B cell (primary cell): Measurements from ENCODE around the gene TTC28. TPM values are rescaled to one million over a fixed set of nuclear protein-coding genes. Genes with fewer than 3 reads are reported as not detected.

Experiments
- ATAC-seq: fragments of 200-7000 bp; cut with Tn5 transposase; one replicate; pipeline ENCODE4 v1.10.0; 2021; ENCODE audit warnings: low read depth, mild to moderate bottlenecking, moderate number of reproducible peaks, moderate library complexity
- CTCF ChIA-PET: fragments of 350-600 bp; sonication (Branson Sonifier 250); formaldehyde crosslinking; loops from one replicate; lab custom pipeline; 2021; ENCODE audit warnings: antibody characterized with exemption, inconsistent platforms; lab: Charles Lee
- POLR2A ChIA-PET: fragments of 350-600 bp; sonication (Branson Sonifier 250); formaldehyde crosslinking; loops from one replicate; lab custom pipeline; 2021; ENCODE audit warnings: antibody characterized with exemption; lab: Charles Lee
- DNase-seq: peaks from one replicate; pipeline ENCODE4 v3.0.0; 2013
- H2AFZ ChIP-seq: 2 replicates; pipeline ENCODE4 v1.6.1; 2012; ENCODE audit warnings: mild to moderate bottlenecking, low read depth, low read length; ENCODE audit not compliant: insufficient read depth, poor library complexity, severe bottlenecking
- H3K27ac ChIP-seq, 2 donors: 1 replicate in 1 of 2; 2 replicates in 1 of 2; pipeline ENCODE4 v1.5.1; 2012 to 2013; ENCODE audit warnings: low read length in 2 of 2, mild to moderate bottlenecking in 2 of 2, moderate library complexity in 1 of 2
- H3K27me3 ChIP-seq, 4 experiments: fragments of 200-600 bp in 1 of 4; sonication (generic) in 1 of 4; replicated peaks in 1 of 4; 1 replicate in 2 of 4; 2 replicates in 2 of 4; pipeline versions ENCODE4 v1.6.1 to v1.7.0; 2013 to 2016; ENCODE audit warnings: low read length in 3 of 4, mild to moderate bottlenecking in 2 of 4, mixed read lengths in 1 of 4, moderate library complexity in 1 of 4; ENCODE audit not compliant: insufficient read depth in 4 of 4, control insufficient read depth in 3 of 4; ENCODE audit errors: control extremely low read depth in 1 of 4
- H3K36me3 ChIP-seq, 2 experiments: replicated peaks in 1 of 2; 1 replicate in 1 of 2; 2 replicates in 1 of 2; pipeline versions ENCODE4 v1.6.1 to v1.7.1; 2013; ENCODE audit warnings: low read length in 1 of 2; ENCODE audit not compliant: insufficient read depth in 2 of 2, control insufficient read depth in 1 of 2; ENCODE audit errors: control extremely low read depth in 1 of 2, extremely low read depth in 1 of 2
- H3K4me1 ChIP-seq, 2 donors: fragments of 200-600 bp in 1 of 2; sonication (generic) in 1 of 2; 1 replicate in 1 of 2; 2 replicates in 1 of 2; pipeline versions ENCODE4 v1.5.1 to v1.6.1; 2013 to 2017; ENCODE audit warnings: low read length in 2 of 2; ENCODE audit not compliant: control insufficient read depth in 2 of 2, insufficient read depth in 2 of 2
- H3K4me2 ChIP-seq: replicated peaks from 2 replicates; pipeline ENCODE3; 2012; ENCODE audit warnings: mild to moderate bottlenecking, low read depth, low read length; ENCODE audit not compliant: poor library complexity, severe bottlenecking
- H3K4me3 ChIP-seq, 5 experiments: fragments of 200-600 bp in 1 of 5; sonication (generic) in 1 of 5; 1 replicate in 3 of 5; 2 replicates in 2 of 5; pipeline versions ENCODE4 v1.5.1 to v1.7.0; 2011 to 2016; ENCODE audit warnings: low read length in 4 of 5, mild to moderate bottlenecking in 4 of 5, low read depth in 2 of 5, control low read depth in 1 of 5, moderate library complexity in 1 of 5; ENCODE audit not compliant: insufficient read depth in 1 of 5; ENCODE audit errors: control extremely low read depth in 1 of 5, extremely low read depth in 1 of 5
- H3K79me2 ChIP-seq: fragments of 200-600 bp; sonication (generic); one replicate; pipeline ENCODE4 v1.6.0; 2016; ENCODE audit warnings: low read length; ENCODE audit not compliant: control insufficient read depth, insufficient read depth
- H3K9ac ChIP-seq: fragments of 200-600 bp; sonication (generic); 2 replicates; pipeline ENCODE4 v1.6.1; 2017; ENCODE audit warnings: mild to moderate bottlenecking, low read length, moderate library complexity
- H3K9me3 ChIP-seq, 3 donors: one replicate each; pipeline versions ENCODE4 v1.6.1 to v1.7.1; 2013; ENCODE audit warnings: low read length in 2 of 3; ENCODE audit not compliant: control insufficient read depth in 2 of 3, insufficient read depth in 1 of 3; ENCODE audit errors: control extremely low read depth in 1 of 3
- H4K20me1 ChIP-seq: 2 replicates; pipeline ENCODE4 v1.6.0; 2012; ENCODE audit warnings: mild to moderate bottlenecking, low read length; ENCODE audit not compliant: insufficient read depth, control insufficient read depth, poor library complexity, severe bottlenecking
- H3K27ac Mint-ChIP-seq: one replicate; pipeline ENCODE4 v1.8.0; 2021; ENCODE audit warnings: mixed read lengths
- H3K27me3 Mint-ChIP-seq: one replicate; pipeline ENCODE4 v1.8.0; 2021; ENCODE audit warnings: mixed read lengths
- H3K4me1 Mint-ChIP-seq: one replicate; pipeline ENCODE4 v1.8.0; 2021; ENCODE audit warnings: mixed read lengths
- H3K4me3 Mint-ChIP-seq: one replicate; pipeline ENCODE4 v1.8.0; 2021; ENCODE audit warnings: mixed read lengths
- H3K9me3 Mint-ChIP-seq: one replicate; pipeline ENCODE4 v1.8.0; 2022; ENCODE audit warnings: mixed read lengths; ENCODE audit not compliant: insufficient read depth
- CTCF ChIP-seq: fragments of 200-600 bp; IDR thresholded peaks from one replicate; pipeline ENCODE4 v1.8.0; 2022; ENCODE audit warnings: antibody characterized with exemption, mild to moderate bottlenecking
- EZH2 ChIP-seq: IDR thresholded peaks from 2 replicates; pipeline ENCODE4 v1.6.1; 2012; ENCODE audit warnings: borderline replicate concordance, low read depth, mild to moderate bottlenecking, moderate library complexity, low read length; ENCODE audit not compliant: insufficient read depth, poor library complexity, severe bottlenecking
- WGBS: methylation state at CpG from one replicate; pipeline ENCODE4 v1.1.5; 2013; ENCODE audit warnings: missing lambda C conversion rate; ENCODE audit not compliant: insufficient coverage; 5-methylcytosine and 5-hydroxymethylcytosine counted together
- intact Hi-C: fragments of 100-400 bp; cut with micrococcal nuclease; formaldehyde crosslinking; loops from one replicate; pipeline ENCODE4 v1.10.0; 2022
- polyA plus RNA-seq: library from polyadenylated mRNA; depleted of rRNA; stranded (reverse); fragments of >200 nt; gene quantifications from 2 replicates; pipeline ENCODE4 v1.2.3, GENCODE V29; 2012
- total RNA-seq, 2 donors: library from RNA; stranded (reverse); fragments of 120-200 nt in 1 of 2; gene quantifications; 1 replicate in 1 of 2; 2 replicates in 1 of 2; pipeline versions ENCODE4 v1.2.3 to v1.2.4, GENCODE V29; 2013 to 2022

TTC28 gene
- total and polyA plus RNA-seq, 2 donors (not counting 1 experiment from before 2014, with no cell fraction given): 4.5 to 7.3 TPM

DNA sequence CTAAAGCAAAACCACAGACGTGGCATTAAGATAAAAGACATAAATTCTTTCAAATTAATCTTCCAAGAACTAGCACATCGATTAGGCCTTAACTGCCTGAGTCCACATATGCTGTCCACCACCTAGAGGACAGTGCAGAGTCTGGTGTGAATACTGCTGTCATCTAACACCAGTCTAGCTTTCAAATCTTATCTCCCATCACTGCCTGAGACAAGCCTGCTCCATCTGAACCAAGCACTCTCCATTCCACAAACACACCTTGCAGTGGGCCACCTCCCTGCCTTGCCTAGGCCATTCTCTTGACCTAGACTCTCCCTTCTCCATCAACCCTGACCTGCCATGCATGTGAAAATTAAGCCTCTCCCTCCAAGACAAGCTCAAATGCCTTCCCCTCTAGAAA, 631.1 kb downstream of the TTC28 start:
- ChIA-PET POLR2A (no interaction called here), CTCF (no interaction called here)
- Histone ChIP-seq H3K79me2 (no peaks in the 10 kb centered on the region), H4K20me1 (no peaks in the 10 kb centered on the region), H3K9ac (no peak overlapping the region), H3K27ac (no peak overlapping the region), H3K4me3 (no peak overlapping the region), H3K4me2 (no peak overlapping the region), H3K9me3 (no peaks in the 10 kb centered on the region), H3K36me3 (no peaks in the 10 kb centered on the region), H3K4me1 (no peaks in the 10 kb centered on the region), H3K27me3 (no peaks in the 10 kb centered on the region), H2AFZ (no peak overlapping the region)
- no peak for DNase-seq
- Mint-ChIP-seq H3K27ac (no peak overlapping the region), H3K4me3 (no peak overlapping the region), H3K9me3 (no peaks in the 10 kb centered on the region), H3K27me3 (peaks cover 2% of the 10 kb centered on the region), H3K4me1 (no peaks in the 10 kb centered on the region)
- intact Hi-C loops: no loop called here
- 20% methylated on average over 1 of the region's 2 CpGs for WGBS
- ATAC-seq: no peak
- TF ChIP-seq CTCF (no peak), EZH2 (no peak)

DNA sequence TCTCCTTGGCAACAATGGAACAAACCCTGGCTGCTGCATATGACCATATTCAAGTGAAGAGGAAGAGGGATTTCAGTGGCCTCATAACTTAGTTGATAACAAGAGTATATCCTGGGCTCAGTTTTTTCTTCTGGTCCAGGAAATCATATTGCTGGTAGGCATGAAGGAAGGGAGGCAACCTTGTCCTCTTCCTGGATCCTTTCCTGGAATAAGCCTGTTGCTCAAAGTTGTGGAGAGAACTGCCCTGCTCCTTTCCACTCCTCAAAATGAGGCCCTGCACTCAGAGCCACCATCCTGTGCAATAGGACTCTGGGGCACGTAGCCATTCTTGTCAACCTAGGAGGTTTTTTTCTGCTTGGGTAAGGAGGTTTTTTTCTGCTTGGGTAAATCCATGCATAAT, 631.9 kb downstream of the TTC28 start:
- ATAC-seq: no peak
- CTCF ChIA-PET: no interaction called here

More for the DNA sequence above, 631.9 kb downstream of the TTC28 start:
- H3K4me3 Mint-ChIP-seq: no peak overlapping the region
- no peaks in the 10 kb centered on the region for H3K36me3 ChIP-seq
- peaks cover 2% of the 10 kb centered on the region for H3K27me3 Mint-ChIP-seq
- intact Hi-C loops: no loop called here
- H3K9me3 Mint-ChIP-seq: no peaks in the 10 kb centered on the region
- TF ChIP-seq CTCF: no peak
- TF ChIP-seq EZH2: no peak
- no peak overlapping the region for H3K27ac ChIP-seq
- DNase-seq: no peak
- no peaks in the 10 kb centered on the region for H3K9me3 ChIP-seq
- H3K4me1 ChIP-seq: no peaks in the 10 kb centered on the region
- WGBS: 100% methylated on average over 1 of the region's 1 CpG
- no peaks in the 10 kb centered on the region for H3K4me1 Mint-ChIP-seq
- no peak overlapping the region for H3K4me3 ChIP-seq
- no peak overlapping the region for H3K27ac Mint-ChIP-seq
- no peaks in the 10 kb centered on the region for H3K79me2 ChIP-seq
- no peaks in the 10 kb centered on the region for H3K27me3 ChIP-seq
- H3K4me2 ChIP-seq: no peak overlapping the region
- H3K9ac ChIP-seq: no peak overlapping the region
- H2AFZ ChIP-seq: no peak overlapping the region
- H4K20me1 ChIP-seq: no peaks in the 10 kb centered on the region
- POLR2A ChIA-PET: no interaction called here
